Inferior parietal cortex (tissue), 1 donor: ENCODE results near the gene ARMC6.
A peak's percentile ranks its signal among the peaks of the same experiment; 100 is the strongest.

Experiments used
- DNase-seq: peaks from one replicate; pipeline ENCODE4 v3.0.0-alpha.2; 2016; ENCODE audit errors: extremely low spot score

ARMC6 gene

DNA sequence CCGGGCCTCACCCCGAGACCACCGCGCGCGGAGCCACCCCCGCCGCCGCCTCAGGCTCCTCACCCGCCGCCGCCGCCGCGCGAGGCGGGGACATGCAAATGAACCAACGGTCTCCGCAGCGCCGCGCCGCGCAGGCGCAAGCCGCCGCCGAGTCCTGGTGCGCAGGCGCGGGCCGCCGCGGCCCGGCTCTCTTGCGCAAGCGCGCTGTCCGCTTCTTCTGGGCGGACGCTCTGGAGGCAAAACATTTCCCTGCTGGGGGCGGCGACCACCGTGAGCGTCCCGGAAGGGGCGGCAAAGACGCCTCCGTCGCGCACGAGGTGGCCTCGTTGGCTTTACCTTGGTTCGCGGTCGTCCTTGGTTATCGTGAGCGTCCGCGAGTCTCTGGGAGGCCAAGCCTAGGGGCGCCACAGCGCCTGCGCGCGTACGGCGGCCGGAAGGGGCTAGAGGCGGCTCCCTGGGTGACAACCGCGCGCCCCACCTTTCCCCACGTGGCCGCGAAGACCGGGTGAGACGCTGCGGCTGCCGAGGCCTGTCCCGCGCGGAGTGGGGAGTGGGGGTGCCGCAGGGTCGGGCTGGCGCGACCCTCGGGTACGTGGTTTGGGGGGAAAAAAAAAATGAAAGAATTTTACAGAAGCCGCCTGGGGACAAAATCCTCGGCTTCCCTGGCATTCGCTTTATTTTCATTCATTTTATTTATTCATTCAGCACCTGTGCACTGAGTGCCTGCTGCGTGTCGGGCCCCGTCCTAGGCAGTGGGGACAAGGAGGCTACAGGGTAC is at the start of gene ARMC6, which contains the start of gene SUGP2:
Gene ARMC6, plus strand, starts transcription at position 178 of the 778 bp plus-strand sequence. CDS start 607 bp downstream, outside the sequence.
Gene SUGP2, minus strand, starts transcription at position 92 of the 778 bp plus-strand sequence. CDS start 2,446 bp downstream, outside the sequence.
- DNase-seq: peak; percentile 87

DNA sequence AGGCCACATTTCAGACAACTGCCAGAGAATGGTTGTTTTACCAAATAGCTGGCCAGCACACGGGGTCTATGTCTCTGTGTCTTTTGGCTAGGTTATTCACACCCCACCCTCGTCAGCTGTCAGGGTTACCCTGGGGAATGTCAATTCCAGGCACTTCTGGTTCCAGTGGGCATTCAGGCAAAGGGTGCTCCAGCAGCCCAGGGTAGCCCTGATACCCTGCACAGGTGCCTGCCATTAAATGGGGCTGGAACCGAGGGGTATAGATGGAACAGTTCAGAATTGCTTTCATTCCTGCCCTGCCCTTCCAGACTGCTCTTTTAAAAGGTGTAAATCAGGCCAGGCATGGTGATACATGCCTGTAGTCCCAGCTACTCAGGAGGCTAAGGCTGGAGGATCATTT is 49.2 kb upstream of the ARMC6 start:
- DNase-seq: no peak

DNA sequence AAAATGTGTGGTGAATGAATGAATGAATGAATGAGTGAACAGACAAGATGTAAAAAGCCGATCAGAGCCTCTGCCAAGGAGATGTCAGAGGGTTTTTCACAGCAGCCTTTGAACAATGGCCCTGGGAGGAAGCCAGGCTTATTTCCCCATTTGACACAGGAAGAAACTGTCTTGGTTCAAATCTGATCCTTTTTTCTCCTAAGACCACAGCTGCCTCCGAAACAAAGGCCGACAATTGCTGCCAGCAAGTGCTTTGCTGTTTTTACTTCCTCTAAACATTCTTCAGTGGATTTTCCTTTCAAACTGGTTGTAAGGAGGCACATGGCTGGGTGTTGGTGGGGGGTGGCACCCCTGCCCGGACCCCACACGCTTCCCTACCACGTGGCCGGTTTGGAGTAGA is 48.1 kb upstream of the ARMC6 start:
- peak; percentile 17 for DNase-seq

DNA sequence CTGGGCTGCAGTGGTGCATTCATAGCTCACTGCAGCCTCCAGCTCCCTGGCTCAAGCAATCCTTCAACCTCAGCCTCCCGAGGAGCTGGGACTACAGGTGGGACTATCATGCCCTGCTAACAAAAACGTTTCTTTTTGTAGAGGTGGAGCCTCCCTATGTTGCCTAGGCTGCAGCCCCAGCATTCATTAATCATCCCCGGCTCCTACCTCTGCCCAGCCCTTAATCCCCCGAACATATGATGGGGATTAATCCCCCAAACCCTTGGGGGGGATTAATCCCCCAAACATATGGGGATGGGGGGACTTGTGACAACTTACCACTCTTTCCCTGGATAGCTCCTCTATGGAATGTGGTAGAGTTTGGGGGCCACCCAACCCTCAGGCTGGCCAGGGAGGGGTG is 45.9 kb upstream of the ARMC6 start:
- no peak for DNase-seq

DNA sequence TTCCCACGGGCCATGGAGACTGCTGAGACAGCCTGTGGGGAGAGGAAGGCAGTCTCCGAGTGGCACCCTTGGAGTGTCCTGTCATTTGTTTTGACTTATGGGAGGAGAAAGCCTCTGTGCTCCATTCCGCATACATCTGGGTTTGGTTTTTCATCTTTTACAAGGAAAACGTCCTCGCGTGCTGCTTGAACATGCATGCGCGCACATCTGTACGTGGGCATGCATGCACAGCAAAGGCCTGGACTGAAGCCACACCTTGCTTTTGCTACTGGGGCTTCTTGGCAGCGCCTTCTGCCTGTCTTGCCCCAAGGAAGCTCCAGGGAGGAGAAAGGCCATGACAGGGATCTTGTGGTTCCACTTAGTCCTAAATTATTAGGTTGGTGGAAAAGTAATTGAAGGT is 44.1 kb upstream of the ARMC6 start:
- DNase-seq: no peak

DNA sequence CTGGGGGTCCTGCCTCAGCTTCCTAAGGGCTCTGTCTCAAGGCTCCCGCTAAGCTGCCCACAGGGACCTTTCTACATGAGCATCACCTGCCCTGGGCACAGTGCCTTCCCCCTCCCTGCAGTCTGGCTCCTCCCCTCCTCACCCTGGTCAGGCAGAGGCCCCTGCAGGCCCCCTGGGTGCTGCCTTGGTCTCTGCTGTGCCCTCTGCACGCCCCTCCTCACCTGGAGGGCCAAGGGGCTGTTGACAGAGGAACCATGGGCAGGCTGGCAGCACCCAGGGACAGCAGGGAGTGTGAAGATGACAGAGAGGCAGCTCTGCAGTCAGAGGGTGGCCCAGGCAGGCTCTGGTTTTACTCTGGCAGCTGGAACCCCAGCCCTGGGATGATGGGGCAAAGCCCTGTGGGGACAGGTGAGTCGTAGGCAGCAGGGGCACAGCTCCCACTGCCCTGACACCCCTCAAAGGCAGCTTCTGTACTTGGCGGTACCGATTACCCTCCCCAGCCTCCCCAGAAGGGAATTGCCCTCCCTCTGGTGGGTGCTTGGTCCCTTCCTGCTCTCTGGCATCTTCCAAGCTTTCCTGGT is 43.2 kb upstream of the ARMC6 start:
- DNase-seq: no peak

DNA sequence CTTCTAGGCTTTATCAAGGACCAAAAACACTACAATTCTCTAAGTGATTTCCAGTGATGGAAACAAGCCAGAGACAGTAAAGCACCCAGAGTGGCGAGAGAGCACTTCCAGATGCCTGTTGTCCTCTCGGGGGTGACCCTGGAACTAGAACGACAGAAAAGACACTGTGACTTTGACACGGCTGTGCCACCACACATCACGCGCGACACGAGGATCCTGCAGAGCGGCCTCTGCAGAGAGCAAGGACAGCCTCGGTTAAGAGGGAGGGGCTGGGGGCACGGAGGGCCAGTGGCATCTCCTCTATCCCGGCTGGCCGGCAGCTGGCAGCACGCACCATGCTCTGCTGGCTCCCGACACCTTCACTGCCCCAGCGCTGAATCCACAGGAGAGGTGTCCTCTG is 42.4 kb upstream of the ARMC6 start:
- DNase-seq: no peak

DNA sequence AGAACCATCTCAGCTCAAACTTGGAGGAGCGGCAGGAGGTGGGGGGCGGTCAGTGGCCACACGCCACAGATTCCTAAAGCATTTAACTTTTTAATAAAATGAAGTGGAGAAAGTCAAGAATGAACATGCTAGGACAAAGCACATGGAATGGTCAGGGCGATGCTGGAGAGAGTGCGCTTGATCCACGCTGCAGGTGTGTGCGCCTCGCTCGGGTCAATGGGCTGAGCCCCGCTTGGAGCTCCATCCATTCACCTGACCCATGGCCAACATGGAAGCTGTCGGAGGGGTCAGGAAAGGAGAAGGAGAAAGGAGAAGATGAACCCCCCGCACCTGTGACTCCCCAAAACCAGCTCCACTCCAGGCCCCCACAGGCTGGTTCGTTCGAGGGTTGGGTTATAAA is 41.9 kb upstream of the ARMC6 start:
- no peak for DNase-seq

DNA sequence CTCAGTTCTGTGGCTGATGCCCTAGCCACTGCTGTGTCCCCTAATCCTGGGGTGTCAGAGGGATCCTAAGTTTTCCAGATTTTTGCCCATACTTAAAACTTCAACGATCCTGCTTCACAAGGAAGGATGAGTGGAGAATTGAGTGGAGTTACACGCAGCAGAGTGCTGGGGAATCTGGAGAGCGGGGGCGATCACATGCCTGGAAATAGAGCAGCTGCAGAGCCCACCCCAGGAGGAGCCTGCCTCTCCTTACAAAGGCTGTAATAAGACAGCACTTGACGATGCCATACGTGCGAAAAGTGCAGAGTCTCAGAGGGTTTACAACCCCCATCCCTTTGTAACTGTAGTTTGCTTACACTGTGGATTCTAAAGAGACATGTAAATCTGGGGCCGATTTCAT is 40.7 kb upstream of the ARMC6 start:
- DNase-seq: no peak

DNA sequence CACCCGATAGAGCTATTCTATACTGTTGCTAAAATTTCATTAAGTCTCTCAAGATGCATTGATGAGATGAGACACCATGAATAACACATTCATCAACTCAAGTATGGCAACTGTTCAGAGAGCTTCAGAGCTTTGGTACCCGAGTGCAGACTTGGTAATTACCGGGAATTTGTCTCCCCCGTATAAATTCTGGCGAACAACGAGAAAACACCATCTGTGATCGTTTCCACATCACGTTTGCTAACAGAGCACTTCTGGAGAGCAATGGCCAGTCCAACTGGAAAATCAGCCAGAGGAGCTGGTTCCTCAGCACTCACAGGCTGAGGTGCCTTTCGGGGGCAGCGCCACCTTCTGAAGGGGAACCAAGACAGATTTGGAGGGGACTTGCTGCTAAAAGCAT is 40.3 kb upstream of the ARMC6 start:
- peak; percentile 34 for DNase-seq

DNA sequence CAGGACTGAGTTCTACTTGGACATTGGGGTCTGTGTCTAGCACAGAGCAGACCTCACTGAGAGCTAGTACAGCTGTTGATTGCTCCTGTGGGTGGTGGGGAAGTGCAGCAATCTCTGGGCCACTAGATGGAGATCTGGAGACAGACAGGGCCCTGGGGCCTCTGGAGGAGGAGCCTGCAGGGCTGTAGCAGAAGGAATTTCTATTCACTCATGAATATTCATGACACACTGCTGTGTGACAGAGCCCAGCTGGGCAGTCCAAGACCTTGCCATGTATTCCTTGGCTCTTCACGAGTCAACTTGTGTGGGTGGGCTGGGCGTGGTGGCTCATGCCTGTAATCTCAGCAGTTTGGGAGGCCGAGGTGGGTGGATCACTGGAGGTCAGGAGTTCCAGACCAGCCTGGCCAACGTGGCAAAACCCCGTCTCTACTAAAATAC is 37.6 kb upstream of the ARMC6 start:
- peak; percentile 64 for DNase-seq

DNA sequence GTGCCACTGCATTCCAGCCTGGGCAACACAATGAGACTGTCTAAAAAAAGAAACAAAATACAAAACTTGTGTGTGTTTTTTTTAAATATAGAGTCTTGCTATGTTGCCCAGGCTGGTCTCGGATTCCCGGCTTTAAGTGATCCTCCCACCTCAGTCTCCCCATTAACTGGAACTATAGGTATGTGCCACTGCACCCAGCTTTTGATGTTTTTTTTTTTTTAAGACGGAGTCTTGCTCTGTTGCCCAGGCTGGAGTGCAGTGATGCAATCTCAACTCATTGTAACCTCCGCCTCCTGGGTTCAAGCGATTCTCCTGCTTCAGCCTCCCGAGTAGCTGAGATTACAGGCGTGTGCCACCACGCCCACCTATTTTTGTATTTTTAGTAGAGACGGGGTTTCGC is 37.1 kb upstream of the ARMC6 start:
- no peak for DNase-seq

DNA sequence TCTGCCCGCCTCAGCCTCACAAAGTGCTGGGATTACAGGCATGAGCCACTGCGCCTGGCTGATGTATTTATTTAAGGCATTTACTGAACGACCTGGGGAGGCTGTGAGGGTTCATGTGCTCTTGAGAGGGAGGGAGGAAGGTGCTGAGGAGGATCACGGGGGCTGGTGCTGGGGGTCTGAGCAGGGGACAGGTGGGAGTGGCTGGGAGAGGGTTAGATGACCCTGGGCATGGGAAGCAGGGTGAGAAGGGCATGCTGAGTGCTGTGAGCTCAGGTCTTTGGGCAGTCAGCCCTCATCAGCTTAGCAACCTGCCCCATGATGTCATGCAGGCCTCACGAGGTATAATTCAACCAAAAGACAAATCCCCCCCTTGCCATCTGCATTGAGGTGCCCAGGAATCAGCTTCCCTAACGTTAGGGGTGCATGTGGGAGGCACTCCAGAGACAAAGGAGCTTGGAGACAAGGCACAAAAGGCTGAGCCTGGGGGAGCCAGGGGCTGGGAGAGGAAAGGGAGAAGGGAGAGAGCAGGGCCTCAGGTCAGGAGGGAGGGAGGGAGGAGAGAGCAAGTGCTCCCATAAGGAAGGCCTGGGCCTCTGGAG is 36.5 kb upstream of the ARMC6 start:
- DNase-seq: no peak

DNA sequence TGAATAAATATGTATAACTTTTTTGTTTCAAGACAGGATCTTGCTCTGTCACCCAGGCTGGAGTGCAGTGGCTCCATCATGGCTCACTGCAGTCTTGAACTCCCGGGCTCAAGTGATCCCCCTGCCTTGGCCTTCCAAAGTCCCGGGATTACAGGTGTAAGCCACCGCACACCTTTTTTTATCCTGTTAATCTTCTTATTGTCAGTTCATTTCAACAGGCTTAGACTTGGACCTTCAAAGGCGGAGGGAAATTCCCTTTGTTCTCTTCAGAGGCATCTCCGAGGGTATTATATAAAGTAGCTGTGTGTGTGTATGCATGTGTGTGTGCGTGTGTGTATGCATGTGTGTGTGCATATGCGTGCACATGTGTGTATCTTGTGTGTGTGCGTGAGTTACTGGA is 35.1 kb upstream of the ARMC6 start:
- no peak for DNase-seq

DNA sequence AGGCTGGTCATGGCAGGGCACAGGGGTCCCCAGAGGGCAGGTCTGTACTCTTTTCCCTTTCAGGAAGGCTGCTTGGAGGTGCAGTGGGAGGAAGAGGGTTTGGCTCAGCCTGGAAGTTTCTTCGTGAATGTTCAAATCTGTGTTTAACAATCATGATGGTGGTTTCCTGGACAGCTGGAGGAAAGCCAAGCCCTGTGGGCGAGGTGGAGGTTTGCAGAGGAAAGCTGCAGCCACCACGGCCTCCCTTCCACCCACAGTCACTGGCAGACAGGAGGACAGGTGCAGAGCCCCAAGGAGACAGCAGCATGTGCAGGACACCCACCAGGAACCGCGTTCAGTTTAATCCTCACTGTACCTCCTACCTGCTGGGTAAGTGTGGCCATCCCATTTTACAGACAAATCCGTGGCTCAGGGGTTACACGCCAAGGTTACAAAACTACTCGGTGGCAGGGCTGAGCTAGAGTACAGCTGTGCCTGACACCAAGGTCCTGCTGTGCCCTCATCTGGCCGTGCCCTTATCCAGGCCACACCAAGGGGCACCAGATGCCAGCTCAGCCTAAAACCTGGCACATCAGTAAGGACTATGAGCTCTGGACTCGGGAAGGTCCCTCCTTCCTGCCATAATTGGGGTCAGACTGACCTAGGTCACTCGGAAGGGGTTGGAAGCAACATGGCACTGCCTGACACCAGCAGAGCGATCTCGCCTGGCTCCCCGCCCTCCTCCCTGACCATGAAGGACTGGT is 34.2 kb upstream of the ARMC6 start:
- peak; percentile 15 for DNase-seq

DNA sequence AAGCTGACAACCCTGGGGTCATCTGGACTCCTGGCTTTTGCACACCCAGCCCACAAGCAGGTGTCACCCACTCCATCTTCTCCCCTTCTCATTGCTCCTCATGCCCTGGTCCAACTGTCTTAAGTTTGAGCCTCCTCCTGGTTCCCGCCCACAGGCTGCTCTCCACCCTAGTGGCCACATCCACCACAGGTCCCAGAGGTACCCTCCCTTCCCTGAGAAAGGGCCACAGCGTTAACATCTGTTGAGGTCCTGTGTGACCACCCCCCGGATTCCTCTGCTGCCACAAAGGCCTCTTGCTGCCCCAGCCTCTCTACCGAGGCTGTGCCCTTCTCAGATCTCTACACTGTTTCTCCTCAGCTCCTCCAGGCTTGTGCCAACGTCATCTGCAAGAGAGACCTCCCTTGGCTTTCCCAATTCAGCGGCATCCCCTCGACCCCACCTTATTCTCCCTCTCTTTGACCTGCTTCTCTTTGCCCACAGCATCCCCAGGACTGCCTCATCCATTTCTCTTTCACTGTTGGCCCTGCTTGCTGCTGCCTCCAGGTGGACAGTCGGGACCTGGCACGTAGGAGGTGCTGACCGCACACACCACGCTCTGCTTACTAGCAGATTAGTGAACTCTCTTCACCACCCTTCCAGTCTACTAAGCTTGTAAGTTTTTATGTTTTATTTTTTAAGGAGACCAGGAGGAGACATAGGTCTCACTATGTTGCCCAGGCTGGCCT is 33.3 kb upstream of the ARMC6 start:
- DNase-seq: no peak

DNA sequence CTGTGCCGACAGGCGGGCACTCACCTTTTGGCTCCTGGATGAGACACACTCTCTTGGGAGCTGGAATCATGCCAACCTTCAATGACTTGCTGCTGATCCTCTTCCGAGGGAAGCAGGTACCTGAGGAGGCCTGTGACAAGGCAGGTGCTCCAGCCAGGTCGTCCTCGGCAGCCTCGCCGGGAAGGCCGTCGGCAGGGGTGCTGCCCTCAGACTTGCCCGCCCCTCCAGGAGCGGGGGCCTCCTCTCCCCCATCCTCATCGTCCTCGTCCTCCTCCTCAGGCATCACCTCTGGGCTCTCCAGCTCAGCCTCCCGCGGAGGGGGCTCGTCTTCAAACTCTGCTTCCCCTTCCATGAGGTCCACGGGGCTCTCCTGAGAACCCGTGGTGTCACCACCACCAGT is 29.3 kb upstream of the ARMC6 start:
- DNase-seq: no peak

DNA sequence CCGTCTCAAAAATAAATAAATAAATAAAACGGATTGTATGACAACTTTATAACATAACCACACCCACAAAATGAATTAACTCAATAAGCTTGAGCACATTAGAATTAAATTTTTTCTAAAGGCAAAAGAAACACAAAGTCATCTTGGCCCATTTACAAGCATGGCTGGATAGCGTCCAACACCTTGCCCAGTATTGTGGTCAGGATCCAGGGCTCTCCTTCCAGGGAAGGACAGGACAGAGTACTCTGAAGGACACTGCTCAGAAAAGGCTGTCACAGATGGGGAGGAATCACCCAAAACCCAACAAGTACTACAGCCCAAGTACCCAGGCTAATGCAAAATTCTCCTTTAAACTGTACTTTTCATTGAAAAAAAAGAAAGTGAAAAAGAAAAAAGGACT is 27.2 kb upstream of the ARMC6 start:
- no peak for DNase-seq

DNA sequence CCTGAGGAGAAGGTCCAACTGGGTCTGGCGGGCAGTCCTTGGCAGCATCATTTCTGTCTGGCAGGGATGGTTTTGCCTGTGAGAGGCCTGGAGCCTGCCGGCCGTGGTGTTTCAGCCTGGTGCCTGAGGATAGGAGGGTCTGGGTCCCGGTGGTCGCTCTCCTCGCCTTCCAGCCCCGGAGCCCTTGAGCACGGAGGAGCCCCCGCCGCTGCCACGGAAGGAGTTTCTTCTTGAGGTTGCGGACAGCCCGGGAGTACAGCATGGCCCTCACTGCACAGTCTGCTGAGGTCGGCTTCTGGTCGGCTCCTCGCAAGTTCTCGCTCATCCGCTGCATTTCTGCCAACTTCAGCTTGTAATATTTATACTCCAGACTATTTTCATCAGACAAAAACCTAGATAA is 23.5 kb upstream of the ARMC6 start:
- no peak for DNase-seq

DNA sequence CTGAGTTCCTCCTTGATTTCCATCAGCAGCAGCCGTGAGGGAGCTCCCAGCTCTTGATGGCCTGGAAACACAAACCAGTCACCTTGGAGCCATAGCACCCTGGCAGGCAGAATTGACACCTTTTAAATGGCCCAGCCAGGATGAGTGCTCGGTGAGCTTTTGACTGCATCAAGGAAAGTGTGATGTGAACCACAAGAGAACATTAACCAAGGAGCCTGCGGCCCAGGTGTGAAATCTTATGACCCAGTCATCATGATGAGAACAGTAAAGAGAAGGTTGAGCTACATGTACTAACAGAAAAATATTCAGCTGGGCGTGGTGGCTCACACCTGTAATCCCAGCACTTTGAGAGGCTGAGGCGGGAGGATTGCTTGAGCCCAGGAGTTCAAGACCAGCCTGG is 22.9 kb upstream of the ARMC6 start:
- DNase-seq: no peak

DNA sequence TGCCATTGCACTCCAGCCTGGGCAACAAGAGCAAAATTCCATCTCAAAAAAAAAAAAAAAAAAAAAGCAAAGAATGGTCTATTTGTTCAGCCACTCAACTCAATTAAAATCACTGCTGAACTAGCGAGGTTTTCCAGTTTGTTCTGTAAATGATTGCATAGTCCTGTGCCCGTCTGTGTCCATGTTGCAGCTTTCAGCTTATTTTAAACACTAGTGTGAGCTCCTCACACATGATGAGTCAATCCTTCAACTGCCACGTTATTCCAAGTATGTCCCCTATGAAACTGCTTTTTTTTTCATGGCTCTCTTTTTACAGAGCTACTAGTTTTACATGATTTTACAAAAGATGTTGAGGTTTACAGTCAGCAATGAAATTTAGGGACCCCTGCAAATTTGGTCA is 12.3 kb upstream of the ARMC6 start:
- peak; percentile 45 for DNase-seq
